GM21576 (cell line): ENCODE data around the gene ENPP6.
A peak's percentile ranks its signal among the peaks of the same experiment; 100 is the strongest.

ENCODE experiments used
- ATAC-seq: cut with Tn5 transposase; IDR thresholded peaks from one replicate; pipeline ENCODE4 v1.9.1; 2021; ENCODE audit warnings: mild to moderate bottlenecking, moderate library complexity; ENCODE audit not compliant: unreplicated experiment

Gene ENPP6

GRCh38 chr4:184192933-184193332, 24.7 kb downstream of the ENPP6 start:
- ATAC-seq, result no peak

- no peak for ATAC-seq
Observed at GRCh38 chr4:184191267-184191666, 26.4 kb downstream of the ENPP6 start.

- no peak for ATAC-seq
Observed at GRCh38 chr4:184190711-184191110, 27.0 kb downstream of the ENPP6 start.

- no peak for ATAC-seq
Observed at GRCh38 chr4:184189966-184190365, 27.7 kb downstream of the ENPP6 start.

GRCh38 chr4:184188443-184189400, 29.0 kb downstream of the ENPP6 start:
- ATAC-seq, result no peak

GRCh38 chr4:184177271-184177670, 40.4 kb downstream of the ENPP6 start:
- no peak for ATAC-seq

GRCh38 chr4:184174571-184175488, 42.8 kb downstream of the ENPP6 start:
- no peak for ATAC-seq

GRCh38 chr4:184171011-184171410, 46.7 kb downstream of the ENPP6 start:
- ATAC-seq, result no peak

GRCh38 chr4:184169225-184169867, 48.3 kb downstream of the ENPP6 start:
- no peak for ATAC-seq

GRCh38 chr4:184168406-184169019, 49.2 kb downstream of the ENPP6 start:
- peak; percentile 76 for ATAC-seq

- peak; percentile 68 for ATAC-seq
Observed at GRCh38 chr4:184167576-184167975, 50.1 kb downstream of the ENPP6 start.

GRCh38 chr4:184166736-184167135, 50.9 kb downstream of the ENPP6 start:
- ATAC-seq, result no peak

- ATAC-seq, result no peak
Observed at GRCh38 chr4:184165291-184165690, 52.4 kb downstream of the ENPP6 start.

GRCh38 chr4:184163813-184164212, 53.9 kb downstream of the ENPP6 start:
- ATAC-seq, result no peak

GRCh38 chr4:184162596-184162995, 55.1 kb downstream of the ENPP6 start:
- no peak for ATAC-seq

- ATAC-seq, result no peak
Observed at GRCh38 chr4:184157322-184157721, 60.4 kb downstream of the ENPP6 start.

GRCh38 chr4:184156163-184156920, 61.3 kb downstream of the ENPP6 start:
- no peak for ATAC-seq

GRCh38 chr4:184154199-184154598, 63.5 kb downstream of the ENPP6 start:
- ATAC-seq, result no peak

GRCh38 chr4:184153781-184154180, 63.9 kb downstream of the ENPP6 start:
- no peak for ATAC-seq

GRCh38 chr4:184151988-184152485, 65.6 kb downstream of the ENPP6 start:
- no peak for ATAC-seq
